ENCODE data around the gene TAF1C. TPM values are rescaled to one million over a fixed set of nuclear protein-coding genes. Genes with fewer than 3 reads are reported as not detected.

Gene TAF1C
- total RNA-seq, 1 experiment from 2014 or later, result 40.2 TPM

DNA sequence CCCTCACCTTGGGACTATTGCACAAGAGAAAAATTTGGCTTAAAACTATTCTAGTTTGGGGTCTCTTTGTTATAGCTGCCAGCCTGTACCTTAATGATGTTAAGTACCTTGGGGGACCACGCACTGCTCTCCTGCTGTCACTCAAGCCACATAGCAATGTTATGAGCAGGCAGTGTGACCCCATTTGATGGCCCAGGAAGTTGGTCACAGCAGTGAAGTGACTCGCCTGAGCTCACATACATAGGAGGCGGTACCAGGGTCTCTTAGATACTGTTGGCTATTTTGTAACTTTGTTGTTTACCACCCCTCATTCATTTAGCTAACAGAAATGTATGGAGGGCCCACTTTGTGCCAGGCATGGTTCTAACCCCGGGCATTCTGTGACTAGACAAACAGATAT, 36.6 kb upstream of the TAF1C start:
- H3K27ac ChIP-seq, result peak overlapping the region; percentile 39; the same call in 1 of the 2 replicates
- H3K4me3 ChIP-seq, result no peak overlapping the region
- no peaks in the 10 kb centered on the region for H3K9me2 ChIP-seq (ENCODE audit: insufficient read depth)
- peaks cover 16% of the 10 kb centered on the region for H3F3A ChIP-seq (ENCODE audit: insufficient read depth, low read depth)
- POLR2A ChIA-PET (ENCODE audit: unreplicated experiment), result interaction anchor here (0.7 kb wide), 1 partner anchor 85 kb away, joined by 3 read pairs; no protein-coding TSS in a partner anchor
- peak in 1 of 2 experiments; percentile 68 for DNase-seq
- peaks cover 34% of the 10 kb centered on the region for H3K4me1 ChIP-seq (replicated peaks; ENCODE audit: insufficient read depth)
- no TSS peak for BruUV-seq (replicated peaks)
- H3K79me2 ChIP-seq (ENCODE audit: low read depth), result no peaks in the 10 kb centered on the region
- 0 out of 2 replicates have a peak, but pooled peaks cover 3% of the 10 kb centered on the region for H3K9me3 ChIP-seq (ENCODE audit: insufficient read depth, low read depth)
- H2AFZ ChIP-seq, result no peak overlapping the region
- TF ChIP-seq EZH2 (IDR thresholded peaks at IDR 0.05; ENCODE audit: low read depth), result no peak
- TF ChIP-seq, protein P1, sequence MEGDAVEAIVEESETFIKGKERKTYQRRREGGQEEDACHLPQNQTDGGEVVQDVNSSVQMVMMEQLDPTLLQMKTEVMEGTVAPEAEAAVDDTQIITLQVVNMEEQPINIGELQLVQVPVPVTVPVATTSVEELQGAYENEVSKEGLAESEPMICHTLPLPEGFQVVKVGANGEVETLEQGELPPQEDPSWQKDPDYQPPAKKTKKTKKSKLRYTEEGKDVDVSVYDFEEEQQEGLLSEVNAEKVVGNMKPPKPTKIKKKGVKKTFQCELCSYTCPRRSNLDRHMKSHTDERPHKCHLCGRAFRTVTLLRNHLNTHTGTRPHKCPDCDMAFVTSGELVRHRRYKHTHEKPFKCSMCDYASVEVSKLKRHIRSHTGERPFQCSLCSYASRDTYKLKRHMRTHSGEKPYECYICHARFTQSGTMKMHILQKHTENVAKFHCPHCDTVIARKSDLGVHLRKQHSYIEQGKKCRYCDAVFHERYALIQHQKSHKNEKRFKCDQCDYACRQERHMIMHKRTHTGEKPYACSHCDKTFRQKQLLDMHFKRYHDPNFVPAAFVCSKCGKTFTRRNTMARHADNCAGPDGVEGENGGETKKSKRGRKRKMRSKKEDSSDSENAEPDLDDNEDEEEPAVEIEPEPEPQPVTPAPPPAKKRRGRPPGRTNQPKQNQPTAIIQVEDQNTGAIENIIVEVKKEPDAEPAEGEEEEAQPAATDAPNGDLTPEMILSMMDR (conservative IDR thresholded peaks at IDR 0.05), result no peak
- intact Hi-C loops (cut with micrococcal nuclease; ENCODE audit: unreplicated experiment), result no loop called here
- H3K4me2 ChIP-seq, result no peak overlapping the region
- no peaks in the 10 kb centered on the region for H3K36me3 ChIP-seq (ENCODE audit: low read depth)
- CTCF ChIA-PET, result no interaction called here
- no peaks in the 10 kb centered on the region for H4K20me1 ChIP-seq (ENCODE audit: insufficient read depth)
- no peaks in the 10 kb centered on the region for H3K27me3 ChIP-seq (ENCODE audit: insufficient read depth, low read depth)

DNA sequence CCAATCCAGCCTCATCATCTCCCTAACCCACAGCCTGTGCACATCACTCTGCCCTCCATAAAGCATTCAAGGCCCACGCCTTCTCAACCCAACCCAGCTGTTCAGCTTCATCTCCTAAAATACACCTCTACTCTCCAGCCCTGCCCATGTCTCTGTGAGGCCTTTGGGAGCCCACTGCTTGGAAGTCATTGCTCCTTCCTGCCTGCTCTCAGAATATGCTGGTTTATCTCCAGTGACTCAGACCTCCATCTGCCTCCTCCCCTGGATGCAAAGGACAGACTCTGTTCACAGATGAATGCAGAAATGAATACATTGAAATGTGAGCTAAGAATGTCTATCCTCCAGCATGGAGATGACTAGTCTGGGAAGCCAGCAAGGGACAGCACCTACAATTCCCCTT, 34.0 kb upstream of the TAF1C start:
- H3K27me3 ChIP-seq (ENCODE audit: insufficient read depth, low read depth), result no peaks in the 10 kb centered on the region
- CTCF ChIA-PET, result no interaction called here
- DNase-seq, result no peak

DNA sequence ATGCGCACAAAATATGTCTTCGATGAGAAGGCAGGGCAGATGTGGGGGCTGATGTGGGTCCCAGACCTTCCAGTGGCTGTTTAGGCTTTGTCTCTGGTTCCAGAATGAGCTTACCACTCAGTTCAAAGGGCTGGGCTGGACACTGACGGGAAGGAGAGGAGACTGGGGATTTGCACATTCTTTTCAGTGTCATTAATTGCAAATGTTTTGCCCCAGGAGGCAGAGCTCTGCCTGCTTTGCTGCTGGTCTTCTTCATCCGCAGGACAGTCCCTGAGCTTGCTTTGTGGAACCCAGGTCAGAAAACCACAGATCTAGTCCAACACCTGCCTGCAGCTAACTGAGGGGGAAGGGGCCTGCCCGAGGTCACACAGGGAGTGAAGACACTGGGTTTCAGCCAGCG, 32.1 kb upstream of the TAF1C start:
- Histone ChIP-seq H3F3A (ENCODE audit: insufficient read depth, low read depth) (no peaks in the 10 kb centered on the region; the same call in 1 of the 2 replicates), H3K9me3 (ENCODE audit: insufficient read depth, low read depth) (0 out of 2 replicates have a peak, but pooled peaks cover 3% of the 10 kb centered on the region), H4K20me1 (ENCODE audit: insufficient read depth) (no peaks in the 10 kb centered on the region), H3K4me2 (no peak overlapping the region), H3K79me2 (ENCODE audit: low read depth) (no peaks in the 10 kb centered on the region), H3K9me2 (ENCODE audit: insufficient read depth) (no peaks in the 10 kb centered on the region), H2AFZ (no peak overlapping the region), H3K4me1 (replicated peaks; ENCODE audit: insufficient read depth) (peaks cover 19% of the 10 kb centered on the region), H3K27me3 (ENCODE audit: insufficient read depth, low read depth) (no peaks in the 10 kb centered on the region), H3K4me3 (no peak overlapping the region), H3K27ac (no peak overlapping the region), H3K36me3 (ENCODE audit: low read depth) (no peaks in the 10 kb centered on the region)
- no peak for TF ChIP-seq EZH2 (IDR thresholded peaks at IDR 0.05; ENCODE audit: low read depth)
- TF ChIP-seq, protein P1 (conservative IDR thresholded peaks at IDR 0.05), result no peak
- ChIA-PET CTCF (no interaction called here), POLR2A (ENCODE audit: unreplicated experiment) (no interaction called here)
- no TSS peak for BruUV-seq (replicated peaks)
- intact Hi-C loops (cut with micrococcal nuclease; ENCODE audit: unreplicated experiment), result no loop called here
- no peak for DNase-seq

More for the DNA sequence above, 34.0 kb upstream of the TAF1C start:
- Histone ChIP-seq H3K36me3 (ENCODE audit: low read depth) (no peaks in the 10 kb centered on the region), H3K9me2 (ENCODE audit: insufficient read depth) (no peaks in the 10 kb centered on the region), H3K79me2 (ENCODE audit: low read depth) (no peaks in the 10 kb centered on the region), H3F3A (ENCODE audit: insufficient read depth, low read depth) (no peaks in the 10 kb centered on the region; the same call in none of the 2 replicates), H3K4me1 (replicated peaks; ENCODE audit: insufficient read depth) (peaks cover 17% of the 10 kb centered on the region), H3K9me3 (ENCODE audit: insufficient read depth, low read depth) (0 out of 2 replicates have a peak, but pooled peaks cover 3% of the 10 kb centered on the region), H3K4me2 (no peak overlapping the region), H3K27ac (no peak overlapping the region), H2AFZ (no peak overlapping the region), H3K4me3 (no peak overlapping the region), H4K20me1 (ENCODE audit: insufficient read depth) (no peaks in the 10 kb centered on the region)
- intact Hi-C loops (cut with micrococcal nuclease; ENCODE audit: unreplicated experiment), result no loop called here
- BruUV-seq (replicated peaks), result no TSS peak
- POLR2A ChIA-PET (ENCODE audit: unreplicated experiment), result interaction anchor here (0.5 kb wide), 1 partner anchor 23 kb away, joined by 3 read pairs; no protein-coding TSS in a partner anchor
- TF ChIP-seq, protein P1 (conservative IDR thresholded peaks at IDR 0.05), result no peak
- no peak for TF ChIP-seq EZH2 (IDR thresholded peaks at IDR 0.05; ENCODE audit: low read depth)
